ENCODE measurements around the gene TCHHL1. TPM values are rescaled to one million over a fixed set of nuclear protein-coding genes. Genes with fewer than 3 reads are reported as not detected.

TCHHL1 gene
- total RNA-seq, 1 experiment from 2014 or later, result not detected

GRCh38 chr1:152118915-152119314, 30.1 kb upstream of the TCHHL1 start:
- ChIA-PET CTCF (no interaction called here), POLR2A (no interaction called here)
- Mint-ChIP-seq H3K9me3 (peaks cover 39% of the 10 kb centered on the region), H3K36me3 (peaks cover 8% of the 10 kb centered on the region; the same call in 1 of the 2 replicates), H3K27me3 (ENCODE audit: low read depth) (peaks cover 25% of the 10 kb centered on the region), H3K27ac (no peak overlapping the region), H3K4me3 (no peak overlapping the region), H3K4me1 (peaks cover 3% of the 10 kb centered on the region; the same call in 1 of the 2 replicates)
- TF ChIP-seq SMAD3 (CRISPR knock-in tag; IDR thresholded peaks at IDR 0.05; ENCODE audit: borderline replicate concordance) (no peak), NFATC4 (CRISPR knock-in tag; IDR thresholded peaks at IDR 0.05) (no peak), ATF1 (CRISPR knock-in tag; IDR thresholded peaks at IDR 0.05) (no peak), TP53 (CRISPR knock-in tag; IDR thresholded peaks at IDR 0.05) (no peak), ZNF425 (CRISPR knock-in tag; conservative IDR thresholded peaks at IDR 0.05) (no peak), CREB1 (CRISPR knock-in tag; IDR thresholded peaks at IDR 0.05) (no peak), ETV6 (CRISPR knock-in tag; IDR thresholded peaks at IDR 0.05) (no peak), FOXK1 (CRISPR knock-in tag; IDR thresholded peaks at IDR 0.05) (no peak), NFYB (CRISPR knock-in tag; conservative IDR thresholded peaks at IDR 0.05; ENCODE audit: low read depth) (no peak), USF1 (CRISPR knock-in tag; IDR thresholded peaks at IDR 0.05) (no peak), MAX (CRISPR knock-in tag; IDR thresholded peaks at IDR 0.05) (no peak), ARID4B (CRISPR knock-in tag; IDR thresholded peaks at IDR 0.05; ENCODE audit: borderline replicate concordance) (no peak), PRRX2 (CRISPR knock-in tag; IDR thresholded peaks at IDR 0.05) (no peak), ZNF512 (CRISPR knock-in tag; IDR thresholded peaks at IDR 0.05; ENCODE audit: borderline replicate concordance) (no peak), NFE2L1 (CRISPR knock-in tag; IDR thresholded peaks at IDR 0.05) (no peak)
- TF ChIP-seq, protein P1, sequence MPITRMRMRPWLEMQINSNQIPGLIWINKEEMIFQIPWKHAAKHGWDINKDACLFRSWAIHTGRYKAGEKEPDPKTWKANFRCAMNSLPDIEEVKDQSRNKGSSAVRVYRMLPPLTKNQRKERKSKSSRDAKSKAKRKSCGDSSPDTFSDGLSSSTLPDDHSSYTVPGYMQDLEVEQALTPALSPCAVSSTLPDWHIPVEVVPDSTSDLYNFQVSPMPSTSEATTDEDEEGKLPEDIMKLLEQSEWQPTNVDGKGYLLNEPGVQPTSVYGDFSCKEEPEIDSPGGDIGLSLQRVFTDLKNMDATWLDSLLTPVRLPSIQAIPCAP (CRISPR knock-in tag; IDR thresholded peaks at IDR 0.05), result no peak
- ATAC-seq (no peak), DNase-seq (ENCODE audit: low spot score) (no peak)

DNA sequence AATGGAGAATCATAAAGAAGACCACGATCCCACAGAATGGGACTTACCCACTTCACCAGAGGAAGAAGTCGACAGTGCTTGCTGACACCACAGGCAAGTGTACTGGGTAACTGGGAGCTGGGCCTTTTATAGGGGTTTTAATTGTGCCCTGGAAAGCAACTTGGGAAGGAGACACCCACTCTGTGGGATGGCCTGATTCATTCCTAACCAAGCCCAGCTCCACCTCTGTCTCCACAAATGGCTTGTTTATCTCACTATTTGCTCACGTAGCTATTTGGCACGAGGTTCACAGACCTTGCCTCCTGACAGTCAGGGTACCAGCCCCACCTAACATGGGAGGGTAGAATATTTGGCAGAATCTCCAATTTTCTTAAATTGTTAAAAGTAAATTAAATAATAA, 26.5 kb upstream of the TCHHL1 start, which contains the start of gene TCHH:
TCHH (minus strand) TSS at position 101 of the 400 bp plus-strand sequence. CDS start 1,364 bp downstream, outside the sequence.
- DNase-seq (ENCODE audit: low spot score) (no peak), ATAC-seq (no peak)
- Mint-ChIP-seq H3K27ac (no peak within 1 kb of the TSS), H3K36me3 (peaks cover 7% of the 10 kb centered on the region; the same call in 1 of the 2 replicates), H3K9me3 (peaks cover 22% of the 10 kb centered on the region), H3K4me3 (no peak within 1 kb of the TSS), H3K27me3 (ENCODE audit: low read depth) (peaks cover 24% of the 10 kb centered on the region), H3K4me1 (no peaks in the 10 kb centered on the region)
- ChIA-PET POLR2A (no interaction called here), CTCF (no interaction called here)
- TF ChIP-seq CBFB (CRISPR knock-in tag; IDR thresholded peaks at IDR 0.05; ENCODE audit: low read depth) (no peak), ZBTB43 (CRISPR knock-in tag; IDR thresholded peaks at IDR 0.05) (no peak), SMAD4 (CRISPR knock-in tag; IDR thresholded peaks at IDR 0.05) (no peak), SMAD3 (CRISPR knock-in tag; IDR thresholded peaks at IDR 0.05; ENCODE audit: borderline replicate concordance) (no peak), JUN (CRISPR knock-in tag; IDR thresholded peaks at IDR 0.05) (no peak), TCF7 (CRISPR knock-in tag; IDR thresholded peaks at IDR 0.05; ENCODE audit: low read depth) (no peak), ZBTB21 (CRISPR knock-in tag; IDR thresholded peaks at IDR 0.05; ENCODE audit: borderline replicate concordance) (no peak), TEAD1 (CRISPR knock-in tag; IDR thresholded peaks at IDR 0.05) (no peak), HMGA2 (CRISPR knock-in tag; IDR thresholded peaks at IDR 0.05) (no peak)
- TF ChIP-seq, protein P2, sequence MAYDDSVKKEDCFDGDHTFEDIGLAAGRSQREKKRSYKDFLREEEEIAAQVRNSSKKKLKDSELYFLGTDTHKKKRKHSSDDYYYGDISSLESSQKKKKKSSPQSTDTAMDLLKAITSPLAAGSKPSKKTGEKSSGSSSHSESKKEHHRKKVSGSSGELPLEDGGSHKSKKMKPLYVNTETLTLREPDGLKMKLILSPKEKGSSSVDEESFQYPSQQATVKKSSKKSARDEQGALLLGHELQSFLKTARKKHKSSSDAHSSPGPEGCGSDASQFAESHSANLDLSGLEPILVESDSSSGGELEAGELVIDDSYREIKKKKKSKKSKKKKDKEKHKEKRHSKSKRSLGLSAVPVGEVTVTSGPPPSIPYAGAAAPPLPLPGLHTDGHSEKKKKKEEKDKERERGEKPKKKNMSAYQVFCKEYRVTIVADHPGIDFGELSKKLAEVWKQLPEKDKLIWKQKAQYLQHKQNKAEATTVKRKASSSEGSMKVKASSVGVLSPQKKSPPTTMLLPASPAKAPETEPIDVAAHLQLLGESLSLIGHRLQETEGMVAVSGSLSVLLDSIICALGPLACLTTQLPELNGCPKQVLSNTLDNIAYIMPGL (CRISPR knock-in tag; IDR thresholded peaks at IDR 0.05), result no peak

All from WTC11 (cell line).